Breast epithelium (tissue), 3 donors: ENCODE results near the gene TIAM2.

Experiments
- POLR2A ChIP-seq: fragments of 450-650 bp; IDR thresholded peaks from one replicate; pipeline ENCODE4 v1.6.1; 2016; ENCODE audit warnings: antibody characterized with exemption, mild to moderate bottlenecking, moderate library complexity
- POLR2AphosphoS5 ChIP-seq, 3 donors: sonication (generic); formaldehyde crosslinking; IDR thresholded peaks; one replicate each; pipeline ENCODE4 v1.6.1; 2017; ENCODE audit warnings: antibody characterized with exemption in 3 of 3
- TF ChIP-seq, protein P1 (sequence below), 3 donors: fragments of 450-650 bp; IDR thresholded peaks; one replicate each; pipeline ENCODE4 v1.5.1; 2016 to 2017; ENCODE audit warnings: antibody characterized with exemption in 3 of 3, mild to moderate bottlenecking in 3 of 3, moderate library complexity in 3 of 3

DNA sequence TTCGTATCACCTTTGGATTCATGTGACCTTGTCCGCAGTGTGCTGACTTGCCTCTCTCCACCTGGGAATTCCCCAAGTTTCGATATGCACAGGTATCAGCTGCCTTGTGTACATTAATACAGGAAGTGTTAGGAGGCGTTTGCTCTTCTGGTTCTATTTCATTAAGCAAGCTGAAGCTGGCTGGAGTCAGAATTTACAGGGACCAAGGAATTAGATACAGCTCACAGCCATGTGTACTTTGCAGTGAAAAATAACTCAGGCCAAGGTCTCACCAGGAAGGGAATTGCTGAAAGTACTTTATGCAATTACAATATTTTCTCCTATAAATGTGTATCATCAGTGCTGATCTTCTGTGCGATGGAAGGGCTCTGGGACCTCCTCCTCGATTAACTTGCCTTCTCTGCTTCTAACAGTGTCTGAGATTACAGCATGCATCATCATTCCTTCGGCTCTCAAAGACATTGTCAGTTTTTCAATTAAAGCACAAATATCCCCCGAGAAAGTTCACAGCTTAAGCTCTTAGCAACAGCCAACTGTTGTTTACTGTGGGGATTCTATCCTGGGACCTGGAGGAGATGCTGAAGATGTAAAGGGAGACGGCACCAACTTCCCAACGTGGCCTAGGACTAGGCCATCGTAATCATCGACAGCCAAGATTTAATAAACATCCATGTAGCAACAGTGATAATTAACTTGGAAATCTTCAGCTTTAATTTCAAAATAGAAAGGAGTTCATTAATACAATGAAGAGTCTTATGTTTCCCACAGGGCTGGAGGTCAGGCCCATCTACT, 13.8 kb upstream of the TIAM2 start:
- TF ChIP-seq POLR2A: no peak
- TF ChIP-seq, protein P1, sequence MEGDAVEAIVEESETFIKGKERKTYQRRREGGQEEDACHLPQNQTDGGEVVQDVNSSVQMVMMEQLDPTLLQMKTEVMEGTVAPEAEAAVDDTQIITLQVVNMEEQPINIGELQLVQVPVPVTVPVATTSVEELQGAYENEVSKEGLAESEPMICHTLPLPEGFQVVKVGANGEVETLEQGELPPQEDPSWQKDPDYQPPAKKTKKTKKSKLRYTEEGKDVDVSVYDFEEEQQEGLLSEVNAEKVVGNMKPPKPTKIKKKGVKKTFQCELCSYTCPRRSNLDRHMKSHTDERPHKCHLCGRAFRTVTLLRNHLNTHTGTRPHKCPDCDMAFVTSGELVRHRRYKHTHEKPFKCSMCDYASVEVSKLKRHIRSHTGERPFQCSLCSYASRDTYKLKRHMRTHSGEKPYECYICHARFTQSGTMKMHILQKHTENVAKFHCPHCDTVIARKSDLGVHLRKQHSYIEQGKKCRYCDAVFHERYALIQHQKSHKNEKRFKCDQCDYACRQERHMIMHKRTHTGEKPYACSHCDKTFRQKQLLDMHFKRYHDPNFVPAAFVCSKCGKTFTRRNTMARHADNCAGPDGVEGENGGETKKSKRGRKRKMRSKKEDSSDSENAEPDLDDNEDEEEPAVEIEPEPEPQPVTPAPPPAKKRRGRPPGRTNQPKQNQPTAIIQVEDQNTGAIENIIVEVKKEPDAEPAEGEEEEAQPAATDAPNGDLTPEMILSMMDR (IDR thresholded peaks at IDR 0.05): no peak
- no peak for TF ChIP-seq POLR2AphosphoS5 (IDR thresholded peaks at IDR 0.05)
